SK-N-SH (cell line): ENCODE measurements around the gene WDR83. TPM values are rescaled to one million over a fixed set of nuclear protein-coding genes. Genes with fewer than 3 reads are reported as not detected.

Experiments used
- CTCF ChIA-PET: fragments of 300-600, 350-600 bp; formaldehyde crosslinking; extraction: SDS; loops from one replicate; lab custom pipeline; 2021; lab: Yijun Ruan, JAX
- POLR2A ChIA-PET: fragments of 350-600 bp; sonication (Branson Sonifier 250); formaldehyde crosslinking; extraction: SDS; loops from one replicate; lab custom pipeline; 2020; ENCODE audit warnings: antibody characterized with exemption, inconsistent platforms; lab: Yijun Ruan, JAX
- DNase-seq: peaks from one replicate; pipeline ENCODE4 v3.0.0; 2012
- H2AFZ ChIP-seq: fragments of 200-600 bp; sonication (generic); 2 replicates; pipeline ENCODE4 v1.8.1; 2016; ENCODE audit warnings: antibody characterized with exemption, mild to moderate bottlenecking, low read depth
- H3F3A ChIP-seq: fragments of 200-600 bp; sonication (generic); replicated peaks from 2 replicates; pipeline ENCODE3; 2016; ENCODE audit warnings: antibody characterized with exemption, mild to moderate bottlenecking; ENCODE audit not compliant: insufficient read depth
- H3K27ac ChIP-seq, 2 experiments: fragments of 200-500 bp in 1 of 2; fragments of 200-600 bp in 1 of 2; sonication (Bioruptor generic) in 1 of 2; sonication (generic), shearing (Covaris generic) in 1 of 2; 2 replicates each; pipeline versions ENCODE4 v1.5.1 to v1.6.1; 2014 to 2016; ENCODE audit warnings: low read depth in 2 of 2, inconsistent platforms in 1 of 2, low read length in 1 of 2, mild to moderate bottlenecking in 1 of 2, mixed read lengths in 1 of 2
- H3K27me3 ChIP-seq: fragments of 200-600 bp; sonication (generic), shearing (Covaris generic); 2 replicates; pipeline ENCODE4 v1.6.1; 2016; ENCODE audit warnings: mixed run types; ENCODE audit not compliant: insufficient read depth
- H3K36me3 ChIP-seq, 2 experiments: fragments of 200-500 bp in 1 of 2; fragments of 200-600 bp in 1 of 2; sonication (Bioruptor generic) in 1 of 2; sonication (generic) in 1 of 2; replicated peaks in 1 of 2; 2 replicates each; pipeline versions ENCODE3 to v1.5.1; 2014 to 2016; ENCODE audit warnings: low read length in 1 of 2, mild to moderate bottlenecking in 1 of 2; ENCODE audit not compliant: insufficient read depth in 2 of 2, control insufficient read depth in 1 of 2
- H3K4me1 ChIP-seq, 2 experiments: fragments of 200-500 bp in 1 of 2; fragments of 200-600 bp in 1 of 2; sonication (Bioruptor generic) in 1 of 2; sonication (generic), shearing (Covaris generic) in 1 of 2; 2 replicates each; pipeline versions ENCODE4 v1.5.1 to v1.6.1; 2014 to 2016; ENCODE audit warnings: low read depth in 1 of 2, low read length in 1 of 2, mixed run types in 1 of 2; ENCODE audit not compliant: insufficient read depth in 2 of 2, control insufficient read depth in 1 of 2
- H3K4me2 ChIP-seq: fragments of 200-600 bp; sonication (generic), shearing (Covaris generic); 2 replicates; pipeline ENCODE4 v1.6.1; 2017; ENCODE audit warnings: mixed run types
- H3K4me3 ChIP-seq, 2 experiments: fragments of 200-500 bp in 1 of 2; fragments of 200-600 bp in 1 of 2; sonication (Bioruptor generic) in 1 of 2; sonication (generic), shearing (Covaris generic) in 1 of 2; 2 replicates each; pipeline versions ENCODE4 v1.5.1 to v1.8.1; 2014 to 2016; ENCODE audit warnings: low read depth in 2 of 2, inconsistent platforms in 1 of 2, low read length in 1 of 2, mild to moderate bottlenecking in 1 of 2, mixed read lengths in 1 of 2, moderate library complexity in 1 of 2
- H3K79me2 ChIP-seq: fragments of 200-600 bp; sonication (generic); 2 replicates; pipeline ENCODE4 v1.8.1; 2017; ENCODE audit warnings: mild to moderate bottlenecking; ENCODE audit not compliant: insufficient read depth
- H3K9ac ChIP-seq: fragments of 200-600 bp; sonication (generic); 2 replicates; pipeline ENCODE4 v1.6.1; 2017; ENCODE audit warnings: mixed run types
- H3K9me2 ChIP-seq: fragments of 200-600 bp; sonication (generic); 2 replicates; pipeline ENCODE4 v1.6.1; 2017; ENCODE audit warnings: mixed run types
- H3K9me3 ChIP-seq: fragments of 200-600 bp; sonication (generic); 2 replicates; pipeline ENCODE4 v1.6.1; 2017; ENCODE audit warnings: mixed run types, mild to moderate bottlenecking, moderate library complexity
- H4K20me1 ChIP-seq: fragments of 200-600 bp; sonication (generic); 2 replicates; pipeline ENCODE4 v1.6.1; 2017; ENCODE audit warnings: mild to moderate bottlenecking, mixed run types; ENCODE audit not compliant: insufficient read depth
- CTCF ChIP-seq: fragments of 200-600 bp; sonication (generic); IDR thresholded peaks from 2 replicates; pipeline ENCODE4 v1.6.1; 2017; ENCODE audit warnings: antibody characterized with exemption, mild to moderate bottlenecking, moderate library complexity
- FOXM1 ChIP-seq: IDR thresholded peaks from 2 replicates; pipeline ENCODE4 v1.4.0; 2012; ENCODE audit warnings: low read depth, mild to moderate bottlenecking
- JUND ChIP-seq: IDR thresholded peaks from 2 replicates; pipeline ENCODE4 v1.4.0; 2012
- MAX ChIP-seq: IDR thresholded peaks from 2 replicates; pipeline ENCODE4 v1.4.0; 2012; ENCODE audit warnings: low read depth
- MEF2A ChIP-seq: IDR thresholded peaks from 2 replicates; pipeline ENCODE4 v1.4.0; 2012; ENCODE audit warnings: low read depth, borderline replicate concordance
- NFIC ChIP-seq: IDR thresholded peaks from 2 replicates; pipeline ENCODE4 v1.4.0; 2012; ENCODE audit warnings: borderline replicate concordance
- PBX3 ChIP-seq: IDR thresholded peaks from 2 replicates; pipeline ENCODE4; 2012
- POLR2AphosphoS5 ChIP-seq: IDR thresholded peaks from 2 replicates; pipeline ENCODE4 v1.6.1; 2012; ENCODE audit warnings: low read depth, low read length
- RCOR1 ChIP-seq: fragments of 150-350 bp; IDR thresholded peaks from 2 replicates; pipeline ENCODE4 v1.6.1; 2017; ENCODE audit warnings: antibody characterized with exemption, low read length
- RFX5 ChIP-seq: IDR thresholded peaks from 2 replicates; pipeline ENCODE4 v1.6.1; 2012; ENCODE audit warnings: mild to moderate bottlenecking, improper control_type of control experiment, low read length
- TAF1 ChIP-seq: IDR thresholded peaks from 2 replicates; pipeline ENCODE4 v1.6.1; 2012; ENCODE audit warnings: low read depth, mild to moderate bottlenecking, low read length, moderate library complexity, borderline replicate concordance
- TCF12 ChIP-seq: IDR thresholded peaks from 2 replicates; pipeline ENCODE4 v1.4.0; 2012
- USF2 ChIP-seq: fragments of 150-350 bp; IDR thresholded peaks from 2 replicates; pipeline ENCODE4 v1.6.1; 2017; ENCODE audit warnings: antibody characterized with exemption, low read length, low read depth, borderline replicate concordance
- WGBS: methylation state at CpG from one replicate; pipeline ENCODE4 v1.1.6; 2017; ENCODE audit warnings: low lambda C conversion rate; 5-methylcytosine and 5-hydroxymethylcytosine counted together
- polyA plus RNA-seq, 3 experiments: library from polyadenylated mRNA; depleted of rRNA; stranded (reverse); fragments of >200 nt; gene quantifications; 2 replicates each; pipeline ENCODE4 v1.2.3, GENCODE V29; 2012
- TF ChIP-seq, protein P1 (sequence below): fragments of 150-350 bp; IDR thresholded peaks from 2 replicates; pipeline ENCODE4 v1.6.1; 2016; ENCODE audit warnings: mild to moderate bottlenecking, low read depth, low read length

WDR83 gene
- polyA plus RNA-seq, 1 of the 3 experiments (the other 2 are of a cell fraction) = 18.2 TPM

DNA sequence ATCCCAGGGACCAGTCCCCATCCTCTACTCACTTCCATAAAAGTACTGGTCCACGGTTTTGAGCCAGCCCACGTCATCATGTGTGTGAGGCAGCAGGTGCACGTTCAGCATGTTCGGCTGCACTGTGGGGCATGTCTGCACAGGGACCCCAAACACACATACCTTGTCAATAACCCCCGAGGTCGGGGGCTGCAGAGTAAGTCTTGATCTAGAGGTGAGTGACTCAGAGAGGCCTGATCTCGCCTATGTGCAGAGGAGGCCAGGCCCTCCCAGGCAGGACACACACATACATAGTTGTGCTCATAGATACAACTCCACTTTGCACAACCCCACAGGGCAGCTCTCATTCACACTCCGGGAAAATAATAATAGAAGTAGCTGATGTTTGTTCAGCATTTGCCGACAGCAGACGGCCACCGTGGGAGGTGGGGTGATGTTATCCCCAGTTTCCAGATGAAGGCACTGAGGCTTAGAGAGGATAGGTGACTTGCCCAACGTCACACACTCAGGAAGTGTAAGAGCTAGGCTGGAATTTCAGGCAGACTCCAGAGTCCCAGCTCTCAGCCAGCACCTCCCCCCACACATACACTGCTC, 839 bp upstream of the WDR83 start:
- 33% methylated on average over 5 of the region's 12 CpGs for WGBS
- Histone ChIP-seq H3K36me3 (peaks cover 11 to 16% of the 10 kb centered on the region in 2 experiments), H3K27me3 (no peaks in the 10 kb centered on the region), H3K27ac (no peak overlapping the region; a peak in 1 of 4 replicates), H3F3A (peaks cover 17% of the 10 kb centered on the region), H3K4me1 (peaks cover 4 to 35% of the 10 kb centered on the region in 2 experiments; a peak in 2 of 4 replicates), H2AFZ (peak overlapping the region; percentile 76), H4K20me1 (no peaks in the 10 kb centered on the region), H3K9me2 (no peaks in the 10 kb centered on the region), H3K9ac (peak overlapping the region; percentile 82), H3K9me3 (no peaks in the 10 kb centered on the region), H3K79me2 (peaks cover 47% of the 10 kb centered on the region), H3K4me2 (peak overlapping the region; percentile 90), H3K4me3 (peak overlapping the region; percentile 71 to 94)
- ChIA-PET CTCF (interaction anchor here (0.9 to 3.1 kb wide), 10 partner anchors 8 to 742 kb away, joined by 3 to 12 read pairs (median 4); no protein-coding TSS in a partner anchor), POLR2A (interaction anchor here (0.9 to 1.2 kb wide), 4 partner anchors 11 to 606 kb away, joined by 3 to 6 read pairs (median 4); no protein-coding TSS in a partner anchor)
- no peak for DNase-seq
- TF ChIP-seq CTCF (no peak), TAF1 (no peak), TCF12 (no peak), USF2 (no peak), RCOR1 (no peak), POLR2AphosphoS5 (no peak), NFIC (no peak), MEF2A (no peak), MAX (no peak), JUND (no peak), PBX3 (no peak), RFX5 (no peak), FOXM1 (no peak)
- TF ChIP-seq, protein P1, sequence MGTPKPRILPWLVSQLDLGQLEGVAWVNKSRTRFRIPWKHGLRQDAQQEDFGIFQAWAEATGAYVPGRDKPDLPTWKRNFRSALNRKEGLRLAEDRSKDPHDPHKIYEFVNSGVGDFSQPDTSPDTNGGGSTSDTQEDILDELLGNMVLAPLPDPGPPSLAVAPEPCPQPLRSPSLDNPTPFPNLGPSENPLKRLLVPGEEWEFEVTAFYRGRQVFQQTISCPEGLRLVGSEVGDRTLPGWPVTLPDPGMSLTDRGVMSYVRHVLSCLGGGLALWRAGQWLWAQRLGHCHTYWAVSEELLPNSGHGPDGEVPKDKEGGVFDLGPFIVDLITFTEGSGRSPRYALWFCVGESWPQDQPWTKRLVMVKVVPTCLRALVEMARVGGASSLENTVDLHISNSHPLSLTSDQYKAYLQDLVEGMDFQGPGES = no peak
